K562 (cell line): ENCODE data around the gene FNDC11. TPM values are rescaled to one million over a fixed set of nuclear protein-coding genes. Genes with fewer than 3 reads are reported as not detected.
A peak's percentile ranks its signal among the peaks of the same experiment; 100 is the strongest.

Experiments used
- ATAC-seq: fragments of 200-7000 bp; cut with Tn5 transposase; 3 replicates; pipeline ENCODE4 v1.9.1; 2020; ENCODE audit warnings: moderate library complexity
- BruUV-seq: library from RNA; stranded (reverse); fragments of 400-500 nt; replicated peaks from 2 replicates; lab custom pipeline; 2021; lab: Mats Ljungman, UMichigan
- CTCF ChIA-PET: fragments of 300-600 bp; formaldehyde crosslinking; extraction: SDS; loops from one replicate; lab custom pipeline; 2021; ENCODE audit warnings: low intra/inter-chr PET ratio; lab: Yijun Ruan, JAX
- POLR2A ChIA-PET: fragments of 300-600, 350-650 bp; sonication (Branson Sonifier 250); formaldehyde crosslinking; extraction: SDS; loops from one replicate; lab custom pipeline; 2021; ENCODE audit warnings: antibody characterized with exemption, inconsistent platforms; lab: Yijun Ruan, JAX
- DNase-seq, 4 experiments: peaks; one replicate each; pipeline versions ENCODE4 v3.0.0 to v3.0.0-alpha.2; 2011 to 2018; ENCODE audit warnings: low spot score in 3 of 4, mixed read lengths in 3 of 4; ENCODE audit errors: extremely low read depth in 1 of 4
- FAIRE-seq: peaks from 2 replicates; lab custom pipeline; 2011; peaks lifted over from hg19 to GRCh38; lab: Jason Lieb, UNC
- H2AFZ ChIP-seq: 2 replicates; pipeline ENCODE4 v1.6.0; 2011; ENCODE audit warnings: low read depth, low read length, control low read depth, inconsistent platforms
- H3K27ac ChIP-seq: fragments of 200-600 bp; 3 replicates; pipeline ENCODE4 v1.8.0; 2011; ENCODE audit warnings: low read depth, mild to moderate bottlenecking, control low read depth, inconsistent platforms, low read length, moderate library complexity, mixed read lengths; ENCODE audit errors: extremely low read depth
- H3K27me3 ChIP-seq, 2 experiments: fragments of 300-600 bp in 1 of 2; 2 replicates in 1 of 2; 3 replicates in 1 of 2; pipeline versions ENCODE4 v1.6.0 to v1.8.0; 2011; ENCODE audit warnings: inconsistent platforms in 2 of 2, low read length in 2 of 2, mild to moderate bottlenecking in 1 of 2, mixed read lengths in 1 of 2, moderate library complexity in 1 of 2; ENCODE audit not compliant: control insufficient read depth in 2 of 2, insufficient read depth in 2 of 2
- H3K36me3 ChIP-seq: fragments of 300-600 bp; 3 replicates; pipeline ENCODE4 v1.8.0; 2011; ENCODE audit warnings: mild to moderate bottlenecking, low read length, inconsistent platforms; ENCODE audit not compliant: control insufficient read depth, insufficient read depth
- H3K4me1 ChIP-seq, 2 experiments: fragments of 200-600 bp in 1 of 2; replicated peaks in 1 of 2; 2 replicates in 1 of 2; 3 replicates in 1 of 2; pipeline versions ENCODE4 v1.5.1 to v1.8.0; 2011; ENCODE audit warnings: inconsistent platforms in 2 of 2, low read length in 2 of 2, mild to moderate bottlenecking in 1 of 2, mixed read lengths in 1 of 2, moderate library complexity in 1 of 2; ENCODE audit not compliant: control insufficient read depth in 2 of 2, insufficient read depth in 2 of 2
- H3K4me2 ChIP-seq: 2 replicates; pipeline ENCODE4 v1.6.1; 2011; ENCODE audit warnings: low read length, control low read depth, inconsistent platforms, mixed read lengths; ENCODE audit not compliant: insufficient read depth
- H3K4me3 ChIP-seq: fragments of 200-600 bp; sonication (generic), shearing (Covaris generic); 2 replicates; pipeline ENCODE4 v1.5.1; 2016; ENCODE audit warnings: control low read depth, inconsistent platforms
- H3K79me2 ChIP-seq: fragments of 200-600 bp; 3 replicates; pipeline ENCODE4 v1.8.0; 2011; ENCODE audit warnings: low read length, inconsistent platforms; ENCODE audit not compliant: control insufficient read depth, insufficient read depth
- H3K9ac ChIP-seq, 2 experiments: 2 replicates each; pipeline versions ENCODE4 v1.6.0 to v1.6.1; 2011; ENCODE audit warnings: low read depth in 2 of 2, low read length in 2 of 2, control low read depth in 1 of 2, inconsistent platforms in 1 of 2, mild to moderate bottlenecking in 1 of 2, mixed read lengths in 1 of 2; ENCODE audit not compliant: insufficient read depth in 1 of 2
- H3K9me1 ChIP-seq: one replicate; pipeline ENCODE4 v1.6.0; 2011; ENCODE audit warnings: inconsistent platforms, mild to moderate bottlenecking, low read length, moderate library complexity; ENCODE audit not compliant: control insufficient read depth, insufficient read depth
- H3K9me3 ChIP-seq: replicated peaks from 2 replicates; pipeline ENCODE4 v1.5.1; 2011; ENCODE audit warnings: low read depth, low read length, inconsistent platforms; ENCODE audit not compliant: control insufficient read depth, insufficient read depth
- H4K20me1 ChIP-seq: replicated peaks from 2 replicates; pipeline ENCODE4 v1.6.1; 2011; ENCODE audit warnings: low read length, inconsistent platforms, mixed read lengths; ENCODE audit not compliant: control insufficient read depth, insufficient read depth
- FOXP4 ChIP-seq: sonication (generic); formaldehyde crosslinking; IDR thresholded peaks from 2 replicates; pipeline ENCODE4 v1.8.0; 2022; ENCODE audit warnings: mild to moderate bottlenecking, missing genetic modification reagents, borderline replicate concordance
- ZNF121 ChIP-seq: sonication (generic); formaldehyde crosslinking; conservative IDR thresholded peaks from 2 replicates; pipeline ENCODE4 v1.8.0; 2022; ENCODE audit warnings: missing genetic modification reagents
- WGBS: fragments of 100-300 bp; shearing (Covaris generic); methylation state at CpG from one replicate; pipeline ENCODE4 v1.1.6; 2016; ENCODE audit warnings: low coverage, mixed read lengths; ENCODE audit not compliant: insufficient coverage; ENCODE audit errors: missing lambda C conversion rate; 5-methylcytosine and 5-hydroxymethylcytosine counted together
- in situ Hi-C: fragments of 300-500 bp; cut with MboI; formaldehyde crosslinking; loops from 4 replicates; pipeline ENCODE4 v1.15.0; 2018; ENCODE audit warnings: inconsistent platforms, mixed read lengths
- intact Hi-C: fragments of 100-400 bp; cut with micrococcal nuclease; formaldehyde crosslinking; loops from 2 replicates; pipeline ENCODE4 v1.14.2; 2022
- polyA plus RNA-seq, 8 experiments: library from polyadenylated mRNA; depleted of rRNA in 4 of 8; stranded (reverse) in 5 of 8; unstranded in 3 of 8; fragments of >200 nt; fragmentation: Nextera tagmentation in 2 of 8; fragmentation: Illumina TruSeq in 1 of 8; extraction: Ambion mirVana in 2 of 8; extraction: Trizol in 1 of 8; gene quantifications; 2 replicates each; pipeline versions ENCODE4 v1.2.1 to v1.2.3, GENCODE V29; 2011 to 2014; ENCODE audit warnings: inconsistent platforms in 1 of 8, missing spikeins in 1 of 8
- total RNA-seq, 7 experiments: library from RNA; depleted of rRNA in 6 of 7; stranded (reverse); fragments of >200 nt in 6 of 7; fragmentation: Illumina TruSeq in 2 of 7; extraction: Trizol in 2 of 7; gene quantifications; 2 replicates each; pipeline versions ENCODE4 v1.2.1 to v1.2.3, GENCODE V29; 2011 to 2021; ENCODE audit warnings: low replicate concordance in 1 of 7

FNDC11 gene
- total and polyA plus RNA-seq, 9 of the 15 experiments (the other 6 are each of a cell fraction or from before 2014, with no cell fraction given): 0.08 to 2.3 (median 0.64) TPM; not detected in 2

- no peaks in the 10 kb centered on the region for H3K79me2 ChIP-seq
- peaks cover 4 to 27% of the 10 kb centered on the region in 2 experiments; a peak in 4 of 5 replicates for H3K4me1 ChIP-seq
- H3K4me2 ChIP-seq: peak overlapping the region; percentile 29; the same call in 1 of the 2 replicates
- ChIA-PET POLR2A (interaction anchor here (1.3 to 1.4 kb wide), 2 partner anchors 9 to 13 kb away, joined by 3 to 7 read pairs; no protein-coding TSS in a partner anchor), CTCF (interaction anchor here (0.7 kb wide), 1 partner anchor 106 kb away, joined by 3 read pairs; no protein-coding TSS in a partner anchor)
- no peak for TF ChIP-seq FOXP4 (CRISPR knock-in tag)
- TF ChIP-seq ZNF121 (CRISPR knock-in tag): peak; percentile 71
- intact Hi-C loops: no loop called here
- no peak overlapping the region for H3K27ac ChIP-seq
- ATAC-seq: no peak
- H2AFZ ChIP-seq: peak overlapping the region; percentile 84
- in situ Hi-C loops: no loop called here
- H4K20me1 ChIP-seq: no peaks in the 10 kb centered on the region
- WGBS: 71% methylated on average over 22 of the region's 23 CpGs
- no peaks in the 10 kb centered on the region for H3K9me1 ChIP-seq
- no peaks in the 10 kb centered on the region for H3K36me3 ChIP-seq
- H3K9me3 ChIP-seq: no peaks in the 10 kb centered on the region
- H3K9ac ChIP-seq: peak overlapping the region; percentile 23 to 65; a peak in 1 of 4 replicates
- FAIRE-seq: no peak
- no TSS peak for BruUV-seq
- H3K27me3 ChIP-seq: peaks cover 0 to 14% of the 10 kb centered on the region in 2 experiments; a peak in 2 of 5 replicates
- no peak for DNase-seq
- H3K4me3 ChIP-seq: no peak overlapping the region
These were observed 28.6 kb downstream of the FNDC11 start for GRCh38 chr20:63582382-63583063.
